ENCODE data around the gene PTPRK. TPM values are rescaled to one million over a fixed set of nuclear protein-coding genes. Genes with fewer than 3 reads are reported as not detected.

The PTPRK gene
- total and polyA plus RNA-seq, 2 of the 8 experiments (the other 6 are each of a cell fraction or from before 2014, with no cell fraction given), result 11.4 to 47.3 TPM

DNA sequence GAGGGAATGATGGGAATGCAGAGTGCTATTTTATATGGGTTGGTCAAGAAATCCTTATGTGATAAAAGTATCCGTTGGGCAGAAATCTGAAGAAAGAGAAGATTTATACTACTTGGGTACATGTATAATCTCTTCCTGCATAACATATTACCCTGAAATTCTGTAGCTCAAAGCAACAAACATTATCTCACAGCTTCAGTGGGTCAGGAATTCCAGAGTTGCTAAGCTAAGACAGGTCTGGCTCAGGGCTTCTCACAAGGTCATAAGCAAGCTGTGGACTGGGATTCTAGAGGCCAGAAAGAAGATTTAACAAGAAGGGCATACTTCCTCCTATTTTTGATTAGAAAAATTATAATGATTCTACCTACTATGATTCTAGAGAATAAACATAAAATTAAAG is 447.0 kb downstream of the PTPRK start:
- H3K4ac ChIP-seq (replicated peaks; ENCODE audit: insufficient read length, low read depth, low read length), result no peak overlapping the region
- H3K18ac ChIP-seq (ENCODE audit: extremely low read depth, low read length), result no peak overlapping the region
- no peak overlapping the region for H4K5ac ChIP-seq (ENCODE audit: insufficient read length, low read depth, low read length)
- POLR2A ChIA-PET (ENCODE audit: partially characterized antibody), result no interaction called here
- H3K36me3 ChIP-seq (ENCODE audit: control insufficient read depth in 2 of 4, insufficient read depth in 4 of 4, low read length in 3 of 4), result no peaks in the 10 kb centered on the region; a peak in 1 of 8 replicates
- no peaks in the 10 kb centered on the region for H3K23me2 ChIP-seq (ENCODE audit: low read depth, low read length)
- H3K9ac ChIP-seq (replicated peaks in 1 of 4; ENCODE audit: extremely low read depth in 1 of 4, low read depth in 3 of 4, low read length in 3 of 4), result no peak overlapping the region
- H2BK15ac ChIP-seq (ENCODE audit: low read length), result no peak overlapping the region
- H4K8ac ChIP-seq (ENCODE audit: extremely low read depth, insufficient read depth, low read length), result no peak overlapping the region
- no peak overlapping the region for H3K23ac ChIP-seq (ENCODE audit: insufficient read length)
- H3K4me3 ChIP-seq (ENCODE audit: extremely low read depth in 1 of 4, insufficient read depth in 2 of 4, low read depth in 3 of 4, low read length in 4 of 4), result no peak overlapping the region
- no peak for FAIRE-seq
- H2BK5ac ChIP-seq (ENCODE audit: low read depth, low read length), result no peak overlapping the region
- H4K20me1 ChIP-seq (replicated peaks in 1 of 2; ENCODE audit: control insufficient read depth in 1 of 2, insufficient read depth in 2 of 2, low read length in 2 of 2), result no peaks in the 10 kb centered on the region
- H2BK20ac ChIP-seq (ENCODE audit: low read length), result no peak overlapping the region
- no peaks in the 10 kb centered on the region for H3K79me2 ChIP-seq (ENCODE audit: control insufficient read depth in 1 of 2, insufficient read depth in 2 of 2, low read length in 2 of 2)
- no peak for DNase-seq (ENCODE audit: low read depth in 1 of 2, low spot score in 2 of 2)
- no peak overlapping the region for H2BK12ac ChIP-seq (ENCODE audit: low read depth, low read length)
- no peaks in the 10 kb centered on the region for H3K4me1 ChIP-seq (replicated peaks in 1 of 4; ENCODE audit: control insufficient read depth in 3 of 4, insufficient read depth in 4 of 4, low read length in 3 of 4)
- H3K4me2 ChIP-seq (ENCODE audit: insufficient read depth in 1 of 2, low read depth in 2 of 2, low read length in 2 of 2), result no peak overlapping the region
- WGBS, 2 experiments (ENCODE audit: extremely low coverage in 1 of 2, insufficient coverage in 1 of 2, insufficient read length in 1 of 2, insufficient replicate concordance in 2 of 2, low coverage in 1 of 2, low lambda C conversion rate in 2 of 2, missing lambda C conversion rate in 1 of 2), result 83% methylated on average over 1 of the region's 1 CpG; no CpG with 5 or more reads in 1 of the 2 experiments
- H3K14ac ChIP-seq (ENCODE audit: insufficient read length), result no peak overlapping the region
- H4K91ac ChIP-seq (replicated peaks; ENCODE audit: insufficient read length, low read length), result no peak overlapping the region
- no peak overlapping the region for H2AFZ ChIP-seq (ENCODE audit: low read length)
- H2BK120ac ChIP-seq (replicated peaks; ENCODE audit: low read depth, low read length), result no peak overlapping the region
- CTCF ChIA-PET (ENCODE audit: partially characterized antibody), result no interaction called here
- H3K9me3 ChIP-seq (ENCODE audit: insufficient read depth in 2 of 2, low read depth in 1 of 2, low read length in 1 of 2), result no peaks in the 10 kb centered on the region
- no peak overlapping the region for H3K56ac ChIP-seq (replicated peaks; ENCODE audit: insufficient read length, low read depth, low read length)
- TF ChIP-seq RNF2 (IDR thresholded peaks at IDR 0.05; ENCODE audit: borderline replicate concordance, low read depth, low read length, missing control alignments, poor library complexity, severe bottlenecking) (no peak), CTBP2 (IDR thresholded peaks at IDR 0.05; ENCODE audit: borderline replicate concordance, insufficient read depth, insufficient read length, low read length) (no peak)
- no peak overlapping the region for H3K27ac ChIP-seq (ENCODE audit: low read depth, low read length)
- peaks cover 0 to 1% (median 0%) of the 10 kb centered on the region in 4 experiments; a peak in 1 of 7 replicates for H3K27me3 ChIP-seq (replicated peaks in 1 of 4; ENCODE audit: control insufficient read depth in 3 of 4, extremely low read depth in 1 of 4, insufficient read depth in 3 of 4, low read length in 3 of 4)
- H2AK5ac ChIP-seq (ENCODE audit: low read depth, low read length), result no peak overlapping the region
- H3K79me1 ChIP-seq (ENCODE audit: low read depth, low read length), result no peaks in the 10 kb centered on the region
